Cardiac fibroblast (primary cell): Measurements from ENCODE around the gene REN.

Experiments used
- DNase-seq, 2 donors: peaks; one replicate each; pipeline versions ENCODE4 v3.0.0 to v3.0.0-alpha.2; 2010; ENCODE audit warnings: low read depth in 2 of 2
- H3K4me3 ChIP-seq, 2 donors: replicated peaks in 1 of 2; 1 replicate in 1 of 2; 2 replicates in 1 of 2; pipeline ENCODE4 v1.5.1; 2011; ENCODE audit warnings: low read depth in 2 of 2, low read length in 2 of 2, mild to moderate bottlenecking in 2 of 2, moderate library complexity in 1 of 2
- CTCF ChIP-seq: IDR thresholded peaks from one replicate; pipeline ENCODE4 v1.5.1; 2011; ENCODE audit warnings: low read depth, mild to moderate bottlenecking, low read length, inconsistent platforms

Gene REN

GRCh38 chr1:204124639-204125038, 41.5 kb downstream of the REN start:
- no peak for DNase-seq
- TF ChIP-seq CTCF: no peak
- no peak overlapping the region for H3K4me3 ChIP-seq

GRCh38 chr1:204123376-204123775, 42.8 kb downstream of the REN start:
- no peak overlapping the region for H3K4me3 ChIP-seq
- peak; percentile 69 for TF ChIP-seq CTCF
- DNase-seq: peak; percentile 23 to 37

GRCh38 chr1:204121840-204122555, 44.1 kb downstream of the REN start:
- DNase-seq: no peak
- H3K4me3 ChIP-seq: no peak overlapping the region
- TF ChIP-seq CTCF: no peak

GRCh38 chr1:204116539-204116938, 49.6 kb downstream of the REN start:
- no peak for DNase-seq
- H3K4me3 ChIP-seq: no peak overlapping the region
- no peak for TF ChIP-seq CTCF

GRCh38 chr1:204115116-204115515, 51.0 kb downstream of the REN start:
- TF ChIP-seq CTCF: no peak
- no peak for DNase-seq
- no peak overlapping the region for H3K4me3 ChIP-seq

GRCh38 chr1:204114606-204115005, 51.5 kb downstream of the REN start:
- no peak for DNase-seq
- TF ChIP-seq CTCF: no peak
- no peak overlapping the region for H3K4me3 ChIP-seq

GRCh38 chr1:204113896-204114295, 52.2 kb downstream of the REN start:
- DNase-seq: peak; percentile 18 to 51
- no peak overlapping the region for H3K4me3 ChIP-seq
- TF ChIP-seq CTCF: no peak
